Ascending aorta (tissue), 2 donors: Measurements from ENCODE around the gene DCAF17. TPM values are rescaled to one million over a fixed set of nuclear protein-coding genes. Genes with fewer than 3 reads are reported as not detected.

Experiments used
- DNase-seq, 2 donors: peaks; one replicate each; pipeline ENCODE4 v3.0.0-alpha.2; 2019; ENCODE audit warnings: low spot score in 2 of 2
- H3K27ac ChIP-seq, 2 donors: fragments of 200-600 bp; sonication (generic); one replicate each; pipeline ENCODE4 v1.5.1; 2016 to 2017; ENCODE audit warnings: mild to moderate bottlenecking in 1 of 2
- H3K27me3 ChIP-seq: fragments of 200-600 bp; sonication (generic); one replicate; pipeline ENCODE4 v1.5.1; 2017
- H3K36me3 ChIP-seq, 2 donors: fragments of 200-600 bp; sonication (generic); one replicate each; pipeline ENCODE4 v1.5.1; 2016
- H3K4me1 ChIP-seq, 2 donors: fragments of 200-600 bp; sonication (generic); one replicate each; pipeline ENCODE4 v1.5.1; 2016 to 2017; ENCODE audit warnings: mild to moderate bottlenecking in 1 of 2
- H3K4me3 ChIP-seq, 2 donors: fragments of 200-600 bp; sonication (generic); one replicate each; pipeline ENCODE4 v1.5.1; 2016 to 2017; ENCODE audit warnings: mild to moderate bottlenecking in 1 of 2
- H3K9me3 ChIP-seq, 2 donors: fragments of 200-600 bp; sonication (generic); one replicate each; pipeline ENCODE4 v1.5.1; 2016
- CTCF ChIP-seq, 3 experiments: fragments of 200-600 bp in 2 of 3; fragments of 450-650 bp in 1 of 3; sonication (generic) in 2 of 3; IDR thresholded peaks; one replicate each; pipeline ENCODE4 v1.5.1; 2016 to 2019; ENCODE audit warnings: antibody characterized with exemption in 3 of 3, mild to moderate bottlenecking in 1 of 3, moderate library complexity in 1 of 3
- intact Hi-C: fragments of 100-400 bp; cut with DNase I; formaldehyde crosslinking; loops from one replicate; pipeline ENCODE4 v1.15.1; 2023
- total RNA-seq: library from RNA; depleted of rRNA; stranded (reverse); fragments of >200 nt; gene quantifications from one replicate; pipeline ENCODE4 v1.1.0, GENCODE V29; 2016

DCAF17 gene
- total RNA-seq, 1 donor from 2014 or later: 22.6 TPM

DNA sequence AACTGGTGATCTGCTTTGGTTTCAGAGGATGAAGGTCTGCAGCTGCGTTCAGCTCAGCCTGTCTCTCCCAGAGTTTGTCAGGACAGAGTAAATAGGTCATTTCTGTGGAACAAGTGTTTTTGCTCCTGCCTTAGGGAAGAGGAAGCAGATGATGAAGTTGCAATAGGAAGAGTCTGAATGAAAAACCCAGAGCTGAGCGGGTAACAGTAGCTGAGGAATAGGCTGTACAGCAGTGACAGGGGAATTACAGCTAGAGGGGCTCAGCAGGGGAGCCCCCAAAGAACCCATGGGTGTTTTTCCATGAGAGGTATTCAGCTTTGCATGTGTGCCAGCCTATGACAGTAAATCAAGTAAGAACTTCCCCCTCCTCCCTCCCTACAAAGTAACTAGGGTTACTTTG is 78.0 kb downstream of the DCAF17 start:
- Histone ChIP-seq H3K4me3 (no peak overlapping the region), H3K27ac (no peak overlapping the region), H3K9me3 (no peaks in the 10 kb centered on the region), H3K27me3 (no peaks in the 10 kb centered on the region), H3K4me1 (no peaks in the 10 kb centered on the region), H3K36me3 (no peaks in the 10 kb centered on the region)
- DNase-seq: no peak
- TF ChIP-seq CTCF (IDR thresholded peaks at IDR 0.05): no peak
- intact Hi-C loops: no loop called here

DNA sequence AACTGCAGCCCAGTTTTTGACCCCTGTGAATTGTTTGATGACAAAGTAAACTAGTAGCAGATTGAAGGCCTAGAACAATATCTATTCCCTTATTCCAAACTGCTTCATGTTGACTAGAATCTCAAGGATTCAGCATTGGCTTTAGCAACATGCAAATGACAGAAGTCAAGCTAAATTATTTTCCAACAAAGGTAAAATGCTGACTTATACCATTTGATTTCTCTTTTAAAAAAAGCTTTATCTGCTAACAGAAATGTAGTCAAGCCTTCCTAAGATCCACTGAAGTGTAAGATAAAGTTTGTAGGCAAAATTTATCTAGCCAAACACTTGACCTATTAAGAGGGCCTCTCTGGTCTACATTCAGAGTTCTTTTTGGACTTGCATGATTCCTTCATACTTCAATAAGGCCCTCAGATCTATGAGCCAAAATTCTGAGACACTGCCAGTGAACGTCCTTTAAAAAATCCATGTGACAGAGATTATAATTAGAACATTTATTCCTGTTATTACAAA is 78.7 kb downstream of the DCAF17 start:
- H3K4me1 ChIP-seq: no peaks in the 10 kb centered on the region
- no peaks in the 10 kb centered on the region for H3K27me3 ChIP-seq
- DNase-seq: no peak
- no peaks in the 10 kb centered on the region for H3K36me3 ChIP-seq
- no peaks in the 10 kb centered on the region for H3K9me3 ChIP-seq
- H3K27ac ChIP-seq: no peak overlapping the region
- no peak overlapping the region for H3K4me3 ChIP-seq
- intact Hi-C loops: no loop called here
- no peak for TF ChIP-seq CTCF (IDR thresholded peaks at IDR 0.05)

DNA sequence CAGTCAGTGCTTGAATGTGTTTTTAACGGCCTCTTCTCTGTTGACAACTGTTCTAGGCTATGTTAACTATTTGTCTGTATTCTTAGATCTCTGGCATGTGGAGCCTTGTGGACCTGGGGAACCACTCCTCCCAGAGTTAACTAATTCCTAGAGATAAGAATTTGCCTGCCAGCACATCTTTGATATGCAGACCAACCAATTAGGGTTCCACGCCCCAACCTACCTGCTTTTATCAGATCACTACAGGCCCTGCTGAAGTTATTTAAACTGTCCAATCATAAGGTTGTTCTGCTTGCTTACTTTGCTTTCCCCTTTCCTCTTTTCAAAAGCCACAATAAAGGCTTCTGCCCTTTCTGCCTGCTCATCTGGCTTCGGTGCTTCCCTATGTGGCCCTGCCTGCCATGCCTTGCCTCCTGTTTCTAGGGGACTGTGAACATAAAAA is 79.7 kb downstream of the DCAF17 start:
- no peaks in the 10 kb centered on the region for H3K36me3 ChIP-seq
- H3K27me3 ChIP-seq: no peaks in the 10 kb centered on the region
- H3K9me3 ChIP-seq: no peaks in the 10 kb centered on the region
- no peak overlapping the region for H3K4me3 ChIP-seq
- no peak for TF ChIP-seq CTCF (IDR thresholded peaks at IDR 0.05)
- intact Hi-C loops: no loop called here
- H3K4me1 ChIP-seq: no peaks in the 10 kb centered on the region
- H3K27ac ChIP-seq: no peak overlapping the region
- no peak for DNase-seq

DNA sequence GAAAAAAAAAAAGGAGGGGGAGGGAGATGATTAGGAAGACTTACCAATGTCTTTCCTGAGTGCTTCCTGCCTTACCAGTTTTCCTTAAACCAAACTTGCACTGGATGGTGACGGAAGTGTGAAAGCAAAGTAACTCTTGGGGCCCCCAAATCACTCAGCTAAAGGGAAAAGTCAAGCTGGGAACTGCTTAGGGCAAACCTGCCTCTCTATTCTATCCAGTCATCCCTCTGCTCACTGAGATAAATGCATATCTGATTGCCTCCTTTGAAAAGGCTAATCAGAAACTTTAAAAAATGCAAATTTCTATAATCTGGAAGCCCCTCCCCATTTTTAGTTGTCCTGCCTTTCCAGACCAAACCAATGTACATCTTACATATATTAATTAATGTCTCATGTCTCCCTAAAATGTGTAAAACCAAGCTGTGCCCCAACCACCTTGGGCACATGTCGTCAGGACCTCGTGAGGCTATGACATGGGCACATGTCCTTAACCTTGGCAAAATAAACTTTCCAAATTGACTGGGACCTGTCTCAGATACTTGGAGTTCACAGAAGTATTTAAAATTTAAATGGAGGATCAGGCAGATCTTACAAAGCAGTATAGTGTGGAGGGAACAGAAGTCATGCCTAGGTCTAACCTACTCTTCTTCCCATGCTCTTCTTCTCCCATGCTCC is 81.0 kb downstream of the DCAF17 start:
- H3K36me3 ChIP-seq: no peaks in the 10 kb centered on the region
- H3K27ac ChIP-seq: no peak overlapping the region
- TF ChIP-seq CTCF (IDR thresholded peaks at IDR 0.05): no peak
- H3K27me3 ChIP-seq: no peaks in the 10 kb centered on the region
- intact Hi-C loops: no loop called here
- H3K4me1 ChIP-seq: no peaks in the 10 kb centered on the region
- no peak for DNase-seq
- no peak overlapping the region for H3K4me3 ChIP-seq
- no peaks in the 10 kb centered on the region for H3K9me3 ChIP-seq

DNA sequence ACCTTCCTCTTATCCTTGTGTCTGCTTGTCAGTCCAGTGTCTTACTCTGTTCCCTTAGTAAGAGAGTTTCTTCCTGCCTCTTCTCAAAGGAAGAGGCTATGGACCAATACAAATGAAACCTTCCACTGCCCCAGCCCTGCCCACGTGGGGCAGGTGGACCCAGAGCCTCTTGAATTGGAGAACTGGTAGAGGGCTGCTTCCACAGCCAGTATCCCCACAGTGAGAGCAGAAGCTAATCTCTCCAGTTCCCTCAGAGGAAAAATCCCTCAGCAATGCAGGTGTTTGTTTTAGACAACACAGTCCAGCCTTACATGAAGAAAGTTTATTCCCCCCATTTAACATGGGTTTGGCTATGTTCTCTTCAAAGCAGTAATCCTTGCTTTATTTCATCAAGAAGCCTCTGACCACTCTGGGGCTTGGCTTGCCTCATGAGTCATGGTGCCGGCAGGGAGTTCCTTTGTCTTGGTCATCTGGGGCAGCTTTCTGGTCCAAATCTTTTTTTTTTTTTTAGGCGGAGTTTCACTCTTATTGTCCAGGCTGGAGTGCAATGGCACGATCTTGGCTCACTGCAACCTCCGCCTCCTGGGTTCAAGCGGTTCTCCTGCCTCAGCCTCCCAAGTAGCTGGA is 81.8 kb downstream of the DCAF17 start:
- TF ChIP-seq CTCF (IDR thresholded peaks at IDR 0.05): no peak

More for the DNA sequence above, 81.8 kb downstream of the DCAF17 start:
- H3K27me3 ChIP-seq: no peaks in the 10 kb centered on the region
- no peaks in the 10 kb centered on the region for H3K36me3 ChIP-seq
- no peak overlapping the region for H3K27ac ChIP-seq
- no peak overlapping the region for H3K4me3 ChIP-seq
- H3K9me3 ChIP-seq: no peaks in the 10 kb centered on the region
- no peak for DNase-seq
- intact Hi-C loops: no loop called here
- H3K4me1 ChIP-seq: no peaks in the 10 kb centered on the region
